Right kidney (tissue), 1 donor: ENCODE results near the gene NR3C2.
"Not testable (repeated sequence)": the region's sequence is repeated elsewhere in the genome, so short reads cannot be mapped to it uniquely, and the experiment has no call there.

Experiments
- DNase-seq: peaks from one replicate; pipeline ENCODE4 v3.0.0-alpha.2; 2016

NR3C2 gene

DNA sequence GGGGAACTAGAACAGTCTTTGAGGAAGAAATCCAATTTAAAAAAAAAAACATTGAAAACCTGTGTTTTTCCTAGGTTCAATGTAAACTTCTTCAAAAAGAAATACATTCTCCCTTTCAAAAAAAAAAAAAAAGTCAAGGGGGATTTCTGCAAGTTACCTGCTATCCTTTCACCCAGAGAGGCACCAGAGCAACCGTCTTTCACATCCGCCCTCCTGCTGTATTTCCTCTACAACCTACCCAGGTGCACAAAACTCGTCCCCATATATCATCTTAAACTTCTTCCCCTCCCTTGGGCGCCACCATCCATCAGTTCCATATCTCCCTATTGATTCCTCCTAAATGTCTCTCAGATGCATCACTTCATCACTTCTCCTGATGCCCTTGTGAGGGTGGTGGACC is 74.5 kb downstream of the NR3C2 start:
- no peak for DNase-seq

DNA sequence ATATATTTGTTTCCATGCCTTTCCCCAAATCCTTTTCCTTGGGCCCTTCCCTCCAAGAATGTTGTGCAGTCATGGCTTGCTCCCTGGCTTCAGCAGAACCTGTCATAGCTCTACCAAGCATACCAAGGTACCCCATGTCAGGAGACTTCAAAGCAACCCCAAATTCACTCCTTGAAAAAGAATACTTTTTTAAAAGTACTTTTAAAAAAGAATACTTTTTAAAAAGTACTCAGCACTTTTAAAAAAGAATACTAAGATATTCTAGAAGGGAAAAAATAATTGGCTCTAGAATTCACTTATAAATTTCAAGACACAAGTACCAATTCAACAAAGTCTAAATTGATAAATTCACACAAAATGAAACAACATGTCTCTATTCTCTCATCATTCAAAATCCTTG is 76.0 kb downstream of the NR3C2 start:
- no peak for DNase-seq

DNA sequence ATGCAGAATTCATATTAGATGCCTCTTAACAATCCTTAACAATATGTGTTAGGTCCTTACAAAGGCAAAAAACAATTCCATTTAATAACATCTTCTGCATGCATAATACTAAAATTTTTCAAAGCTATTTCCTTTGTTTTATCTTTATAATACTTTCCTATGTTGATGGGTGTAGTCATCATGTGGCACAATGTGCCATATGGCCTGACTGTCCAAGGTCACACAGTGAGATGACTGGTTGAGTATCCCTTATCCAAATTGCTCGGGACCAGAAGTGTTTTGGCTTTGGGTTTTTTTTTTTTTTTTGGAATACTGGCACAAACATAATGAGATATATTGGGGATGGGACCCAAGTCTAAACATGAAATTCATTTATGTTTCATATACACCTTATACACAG is 77.7 kb downstream of the NR3C2 start:
- no peak for DNase-seq

DNA sequence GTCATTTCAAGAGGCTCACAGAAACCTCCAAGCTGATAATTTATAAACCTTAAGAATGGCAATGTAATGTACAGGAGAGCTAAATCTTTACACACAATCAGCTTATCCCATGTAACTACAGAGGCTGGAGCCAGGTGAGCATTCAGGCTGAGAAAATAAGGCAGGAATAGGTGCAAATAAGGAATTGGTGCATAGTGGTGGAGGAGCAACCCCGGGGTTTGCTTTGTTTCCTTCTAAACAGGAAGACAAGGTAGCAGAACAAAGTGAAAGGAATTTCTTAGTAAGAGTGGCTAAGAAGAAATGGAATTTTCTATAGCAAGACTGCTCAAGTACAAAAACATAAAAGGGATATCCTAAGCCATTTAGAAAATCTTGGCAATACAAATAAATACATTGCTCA is 82.4 kb downstream of the NR3C2 start:
- no peak for DNase-seq

DNA sequence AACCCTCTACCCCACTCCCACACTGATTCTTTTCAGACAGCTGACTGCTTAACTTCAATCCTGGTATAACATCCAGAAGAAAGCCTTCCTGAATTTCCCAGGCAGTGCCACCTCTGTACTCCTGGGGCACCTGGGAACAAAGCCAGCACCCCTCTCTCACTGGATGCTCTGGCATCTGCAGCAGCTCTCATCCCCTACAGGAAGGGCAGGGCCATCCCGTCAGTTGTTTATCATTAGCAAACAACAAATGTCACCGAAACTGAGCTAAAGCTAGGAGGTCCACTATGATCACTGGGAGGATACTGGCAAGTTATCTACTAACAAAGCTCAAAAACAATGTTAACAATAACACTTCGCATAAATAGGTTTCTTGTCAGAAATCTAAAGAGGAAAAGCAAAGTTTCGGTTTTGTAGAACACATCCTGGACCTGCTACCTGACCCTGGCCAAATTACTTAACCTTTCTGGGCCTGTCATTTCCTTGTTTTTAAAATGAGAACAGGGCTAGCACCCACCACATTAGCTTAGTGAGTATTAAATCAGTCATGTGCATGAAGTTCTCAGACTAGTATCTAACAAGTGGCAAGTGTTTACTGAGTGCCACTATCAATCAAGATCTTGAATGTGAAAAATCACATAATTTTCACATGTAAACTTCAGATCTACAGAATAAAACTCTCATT is 86.6 kb downstream of the NR3C2 start:
- DNase-seq: no peak

DNA sequence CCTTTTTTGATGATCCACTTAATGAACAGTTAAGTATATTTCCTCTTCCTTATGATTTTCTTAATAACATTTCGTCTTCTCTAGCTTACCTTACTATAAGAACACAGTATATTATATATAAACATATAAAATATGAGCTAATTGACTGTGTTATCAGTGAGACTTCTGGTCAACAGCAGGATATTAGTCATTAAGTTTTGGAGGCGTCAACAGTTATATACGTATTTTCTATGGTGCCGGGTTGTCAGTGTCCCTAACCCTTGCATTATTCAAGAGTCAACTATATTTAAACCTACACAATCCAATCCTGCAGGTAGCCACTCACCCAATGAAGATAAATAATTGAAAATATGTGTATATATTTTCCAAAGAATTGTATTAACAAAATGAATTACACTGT is 88.0 kb downstream of the NR3C2 start:
- no peak for DNase-seq

DNA sequence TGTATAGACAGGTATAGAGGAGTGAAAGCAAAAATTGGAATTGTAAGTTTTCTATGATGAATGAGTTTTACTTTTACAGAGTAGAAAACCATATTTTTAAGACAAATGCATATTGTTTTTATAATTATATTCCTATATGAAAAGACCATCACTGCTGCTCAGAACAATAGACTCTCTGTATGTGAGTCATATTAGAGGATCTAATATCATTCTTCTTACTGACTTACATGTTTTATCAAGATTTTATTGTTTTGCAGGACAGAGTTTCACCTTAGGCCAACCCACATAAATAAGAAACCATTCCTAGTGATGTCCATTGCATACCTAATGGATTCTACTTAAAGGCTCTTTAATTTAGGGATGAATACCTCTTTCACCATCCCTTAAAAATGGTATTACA is 88.6 kb downstream of the NR3C2 start:
- no peak for DNase-seq

DNA sequence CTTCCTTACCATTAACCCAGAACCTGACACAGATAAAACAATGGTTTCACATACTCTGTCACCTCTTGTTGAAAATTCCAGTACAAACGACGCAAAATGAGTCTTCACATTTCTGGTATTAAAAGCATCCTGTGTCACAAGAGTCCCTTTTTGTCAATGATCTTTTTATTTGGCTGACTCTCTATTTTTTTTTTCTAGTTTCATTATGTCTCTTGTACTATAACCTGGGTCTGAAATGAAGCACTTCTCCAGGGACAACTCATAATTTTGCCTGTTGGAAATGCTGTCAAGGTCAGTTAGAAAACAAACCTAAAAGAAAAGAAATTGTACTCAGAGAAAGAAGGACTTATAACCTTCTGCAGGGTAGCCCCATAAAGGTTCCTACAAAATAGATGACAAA is 93.1 kb downstream of the NR3C2 start:
- no peak for DNase-seq

DNA sequence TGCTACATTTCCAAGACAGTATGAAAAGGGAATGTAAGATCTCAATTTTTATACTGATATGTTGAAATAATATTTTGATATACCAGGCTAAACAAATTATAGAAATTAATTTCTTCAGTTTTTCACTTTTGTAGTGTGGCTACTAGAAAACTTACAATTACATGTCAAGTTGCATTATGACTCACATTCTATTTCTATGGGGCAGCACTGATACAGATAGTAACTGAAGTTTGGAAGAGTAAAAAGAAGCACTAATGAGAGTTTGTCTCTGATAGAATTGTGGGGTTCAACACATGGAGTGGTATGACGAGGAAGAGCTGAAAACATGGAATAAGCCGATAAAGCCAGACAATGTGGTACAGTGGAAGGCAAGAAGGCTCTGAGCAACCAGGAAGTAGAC is 95.6 kb downstream of the NR3C2 start:
- DNase-seq: no peak

DNA sequence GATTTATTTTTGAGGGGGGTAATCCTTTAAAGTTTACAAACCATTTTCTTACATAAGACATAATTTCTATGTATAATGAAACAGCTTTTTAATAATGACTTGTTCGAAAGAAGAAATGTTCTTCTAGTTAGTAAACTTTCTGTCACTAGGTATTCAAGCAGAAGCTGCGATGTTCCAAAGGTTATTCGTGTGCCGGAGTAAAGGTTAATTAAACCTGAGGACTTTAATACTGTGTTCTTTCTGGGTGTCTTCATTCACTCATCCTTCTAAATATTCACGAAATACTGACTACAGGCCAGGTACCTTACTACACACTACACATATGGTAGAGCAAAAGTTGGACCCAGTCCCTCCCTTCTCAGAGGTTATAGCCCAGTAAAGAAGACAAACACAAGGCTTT is 96.7 kb downstream of the NR3C2 start:
- no peak for DNase-seq

DNA sequence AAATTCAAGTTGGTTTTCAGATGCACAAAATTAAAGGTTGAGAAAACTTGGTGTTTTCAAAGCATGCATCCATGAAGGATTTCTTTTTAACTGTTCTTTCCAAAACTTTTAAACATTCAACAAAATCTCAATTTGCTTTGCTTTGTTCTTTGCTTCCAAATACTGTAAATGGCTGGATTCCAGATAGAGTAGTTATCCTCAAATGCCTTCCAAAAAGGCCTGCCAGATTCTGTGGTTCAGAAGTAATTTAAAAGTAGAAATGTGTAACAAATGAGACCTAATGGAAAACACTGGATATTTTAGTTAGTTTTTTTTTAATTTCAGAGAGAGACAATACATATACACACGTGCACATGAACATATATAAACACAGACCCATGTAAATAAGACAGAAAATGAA is 97.3 kb downstream of the NR3C2 start:
- DNase-seq: no peak

DNA sequence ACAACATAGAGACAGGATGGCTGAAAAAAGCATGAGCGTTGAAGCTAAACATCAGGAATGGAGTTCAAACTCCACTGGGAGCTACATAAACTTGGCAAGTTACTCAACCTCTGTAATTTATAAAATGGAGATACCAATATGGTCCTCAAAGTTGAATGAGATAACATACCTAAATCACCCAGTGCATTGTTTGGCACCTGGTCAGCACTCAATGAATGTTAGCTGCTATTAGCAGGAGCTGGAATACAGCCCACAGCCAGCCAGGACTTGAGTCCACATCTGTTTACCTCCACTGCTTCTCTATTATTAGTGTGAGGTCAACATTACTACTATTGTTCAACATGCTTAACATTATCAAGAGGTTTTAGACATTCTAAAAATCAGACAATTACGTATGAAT is 97.9 kb downstream of the NR3C2 start:
- DNase-seq: no peak

DNA sequence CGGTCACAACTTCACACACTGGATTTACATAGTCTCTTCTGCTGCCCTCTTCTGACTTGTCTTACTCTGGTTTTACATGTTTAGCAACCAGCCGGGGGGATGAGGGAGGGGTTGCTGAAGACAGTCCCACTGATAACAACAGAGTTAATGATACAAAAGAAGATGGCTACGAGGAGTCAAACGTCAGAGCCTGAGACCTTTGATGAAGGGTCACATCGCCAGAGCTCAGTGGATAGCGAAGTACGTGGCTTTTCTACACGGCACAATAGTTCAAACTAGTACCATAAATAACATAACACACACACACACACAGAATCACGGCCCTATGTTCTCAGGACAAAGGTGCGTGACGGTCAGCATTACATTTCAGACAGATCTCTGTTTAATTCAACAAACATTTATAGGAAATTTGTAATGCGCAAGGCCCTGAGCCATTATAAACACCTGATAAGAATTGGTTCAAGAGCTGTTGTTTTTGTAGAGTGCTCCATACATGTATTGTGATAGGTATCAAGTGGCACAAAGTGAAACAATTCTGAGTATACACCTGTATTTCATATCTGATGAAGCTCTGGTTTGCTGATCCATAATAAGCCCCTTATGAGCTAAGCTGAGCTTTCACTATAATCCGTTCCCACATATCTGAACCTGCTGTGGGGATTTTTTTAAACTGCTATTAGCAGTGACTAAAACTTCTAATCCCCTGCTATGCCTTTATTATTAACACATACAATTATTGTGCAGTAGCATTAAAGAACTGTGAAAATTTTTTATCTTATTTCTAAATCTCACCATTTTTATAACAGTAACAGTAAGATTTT is 100.0 kb downstream of the NR3C2 start:
- no peak for DNase-seq

DNA sequence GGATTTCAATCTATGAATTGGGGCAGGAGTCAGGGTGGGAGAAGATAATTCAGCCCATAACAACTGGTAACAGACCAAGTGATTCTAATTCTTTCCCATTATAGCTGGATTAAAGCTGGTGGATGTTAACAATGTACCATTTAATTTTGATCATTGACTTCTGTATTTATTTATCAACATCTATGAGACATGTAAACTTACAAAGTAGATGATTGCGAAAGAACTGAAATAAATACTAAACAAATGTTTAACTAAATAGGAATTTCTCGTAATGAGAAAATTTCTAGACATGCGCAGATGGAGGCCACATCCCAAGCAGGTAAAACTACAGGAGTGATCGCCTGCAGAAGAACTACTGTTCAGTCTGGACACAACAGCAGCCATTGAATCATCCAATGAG is 107.1 kb downstream of the NR3C2 start:
- DNase-seq: no peak

DNA sequence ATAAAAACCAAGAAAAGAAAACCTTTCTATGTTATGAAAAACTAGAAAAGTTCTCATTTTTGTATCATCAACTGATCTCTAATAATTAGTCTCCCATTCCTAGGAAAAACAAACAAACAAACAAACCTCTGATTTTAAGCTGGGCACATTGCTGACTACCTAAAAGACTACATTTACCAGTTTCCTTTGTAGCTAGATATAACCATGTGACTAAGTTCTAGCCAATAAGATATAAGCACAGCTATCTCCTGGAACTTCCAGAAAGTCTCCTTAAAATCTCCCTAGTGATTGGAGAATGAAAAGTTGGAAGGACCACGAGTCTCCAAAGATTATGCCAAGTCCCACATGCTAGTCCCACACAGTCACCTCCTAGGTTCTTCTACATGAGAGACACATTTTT is 108.9 kb downstream of the NR3C2 start:
- DNase-seq: no peak

DNA sequence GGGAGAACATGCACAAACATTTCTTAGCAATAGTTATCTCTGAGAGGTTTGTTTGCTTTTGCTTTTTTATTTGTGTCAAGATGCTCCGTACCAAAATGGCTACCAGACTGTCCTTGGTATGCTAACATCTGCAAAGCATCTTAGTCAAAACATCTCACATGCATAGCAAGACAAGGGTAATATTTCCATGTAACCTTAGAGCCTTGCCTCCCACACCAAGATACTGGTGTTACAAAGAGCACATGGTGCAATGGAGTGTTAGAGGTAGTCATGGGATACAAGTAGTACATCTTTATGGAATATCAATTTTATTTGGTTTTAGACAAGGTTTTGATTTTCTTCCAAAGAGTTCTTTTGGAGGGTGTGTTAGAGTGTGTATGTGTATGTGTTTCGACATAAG is 109.7 kb downstream of the NR3C2 start:
- no peak for DNase-seq

DNA sequence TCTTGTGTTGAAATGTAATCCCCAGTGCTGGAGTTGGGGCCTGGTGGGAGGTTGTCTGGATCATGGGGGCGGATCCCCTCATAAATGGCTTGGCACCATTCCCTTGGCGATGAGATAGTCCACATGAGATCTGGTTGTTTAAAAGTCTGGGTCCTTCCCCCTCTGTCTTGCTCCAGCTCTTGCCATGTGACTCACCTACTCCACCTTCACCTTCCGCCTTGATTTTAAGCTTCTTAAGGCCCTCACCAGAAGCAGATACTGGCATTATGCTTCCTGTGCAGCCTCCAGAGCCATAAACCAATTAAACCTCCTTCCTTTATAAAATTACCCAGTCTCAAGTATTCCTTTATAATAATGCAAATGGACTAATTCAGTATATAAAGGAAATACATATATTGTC is 111.5 kb downstream of the NR3C2 start:
- DNase-seq: no peak

DNA sequence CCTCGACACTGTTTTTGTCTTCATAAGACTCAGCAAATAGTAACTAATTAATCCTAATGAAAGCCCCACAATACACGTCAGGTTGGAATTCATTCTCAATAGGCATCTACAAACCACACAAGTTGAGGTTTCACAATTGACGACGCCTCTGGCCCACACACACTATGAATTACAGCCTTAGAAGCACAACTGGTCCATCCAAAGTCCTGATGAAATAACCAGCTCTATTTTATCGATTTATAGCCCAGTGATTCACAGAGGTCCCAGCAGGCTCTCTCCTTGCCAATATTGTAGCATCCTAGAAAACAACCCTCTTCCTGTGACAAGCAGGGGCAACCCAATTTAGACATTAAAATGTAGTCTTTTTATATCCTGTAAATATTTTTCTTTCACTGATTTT is 112.1 kb downstream of the NR3C2 start:
- DNase-seq: no peak

DNA sequence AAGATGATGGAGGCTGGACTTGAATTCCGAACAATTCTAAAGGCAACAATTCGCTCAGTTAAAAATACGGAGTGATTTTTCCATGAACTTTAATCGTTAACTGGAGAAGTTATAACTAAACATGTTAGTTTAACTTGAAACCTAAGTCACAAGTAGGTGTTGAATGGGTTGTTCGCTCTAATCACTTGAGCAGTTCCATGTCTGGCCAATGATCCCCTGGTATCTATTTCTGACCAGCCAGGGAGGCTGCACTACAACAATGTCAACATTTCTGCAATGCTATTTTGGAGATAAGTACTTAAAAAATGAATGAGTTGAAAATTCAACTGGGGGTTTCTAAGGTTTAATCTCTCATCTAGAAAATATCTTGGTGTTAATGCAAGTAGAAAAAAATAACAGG is 112.5 kb downstream of the NR3C2 start:
- no peak for DNase-seq

DNA sequence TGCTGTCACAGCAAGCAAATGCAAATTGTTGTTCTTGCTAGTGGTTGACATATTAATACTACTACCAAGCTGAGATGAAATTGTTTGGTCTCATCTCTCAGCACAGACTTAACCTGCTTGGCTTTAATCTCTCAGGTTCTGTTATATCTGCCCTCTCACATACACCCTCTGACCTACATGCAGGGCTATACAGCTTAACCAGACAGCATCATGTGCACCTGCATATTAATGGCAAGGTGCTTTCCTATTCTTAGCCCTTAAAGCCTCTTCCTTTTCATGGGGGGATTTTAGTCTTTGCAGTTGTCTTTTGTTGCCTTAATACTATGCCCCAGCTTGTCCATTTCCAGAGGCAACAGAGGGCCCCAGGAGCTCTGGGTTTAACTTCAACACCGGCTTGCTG is 114.5 kb downstream of the NR3C2 start:
- no peak for DNase-seq

DNA sequence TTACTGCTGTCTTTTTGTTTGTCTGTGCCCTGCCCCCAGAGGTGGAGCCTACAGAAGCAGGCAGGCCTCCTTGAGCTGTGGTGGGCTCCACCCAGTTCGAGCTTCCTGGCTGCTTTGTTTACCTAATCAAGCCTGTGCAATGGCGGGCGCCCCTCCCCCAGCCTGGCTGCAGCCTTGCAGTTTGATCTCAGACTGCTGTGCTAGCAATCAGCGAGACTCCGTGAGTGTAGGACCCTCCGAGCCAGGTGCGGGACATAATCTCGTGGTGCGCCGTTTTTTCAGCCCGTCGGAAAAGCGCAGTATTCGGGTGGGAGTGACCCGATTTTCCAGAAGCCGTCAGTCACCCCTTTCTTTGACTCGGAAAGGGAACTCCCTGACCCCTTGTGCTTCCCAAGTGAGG is 118.9 kb downstream of the NR3C2 start:
- DNase-seq: not testable (repeated sequence)

DNA sequence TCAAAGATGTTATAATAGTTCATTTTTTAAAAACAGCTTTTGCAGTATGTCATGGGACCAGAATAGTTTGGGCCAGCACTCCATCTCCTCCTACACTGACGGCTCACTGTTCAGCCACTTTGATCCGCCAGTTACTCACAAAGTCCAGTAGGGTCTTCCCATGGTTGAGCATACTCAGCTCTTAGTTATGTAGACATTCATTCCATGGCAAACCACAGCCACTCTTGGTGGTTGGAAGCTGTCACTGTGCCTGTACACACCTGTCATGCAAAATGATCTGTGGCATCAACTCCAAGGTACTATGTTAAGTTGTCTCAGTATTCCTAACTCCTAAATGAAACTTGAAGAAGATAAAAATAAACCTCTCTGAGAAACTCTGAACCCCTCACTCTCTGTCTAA is 127.2 kb downstream of the NR3C2 start:
- DNase-seq: no peak

DNA sequence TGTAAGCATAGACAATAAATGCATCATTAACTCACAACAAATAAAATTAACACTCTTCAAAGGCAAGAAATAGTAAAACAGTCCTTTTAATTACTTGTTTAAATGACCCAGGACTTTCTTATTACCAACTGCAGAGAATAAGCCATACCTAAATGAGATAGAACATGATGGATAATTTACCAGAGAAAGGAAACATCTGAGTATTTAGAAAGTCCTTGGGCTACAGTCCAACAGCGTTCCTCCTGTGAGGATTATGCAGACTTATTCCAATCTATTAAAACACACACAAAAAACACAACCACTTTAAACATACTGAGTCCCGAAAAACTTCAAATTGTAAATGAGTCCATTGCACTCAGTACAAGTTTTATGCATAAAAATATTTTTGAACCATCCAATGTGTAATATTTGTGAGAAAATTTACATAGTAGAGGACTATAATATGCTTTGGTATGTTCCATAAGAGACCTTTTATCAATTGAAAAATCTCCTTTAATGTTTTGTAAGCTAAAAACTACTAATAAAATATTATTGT is 129.2 kb downstream of the NR3C2 start:
- no peak for DNase-seq

DNA sequence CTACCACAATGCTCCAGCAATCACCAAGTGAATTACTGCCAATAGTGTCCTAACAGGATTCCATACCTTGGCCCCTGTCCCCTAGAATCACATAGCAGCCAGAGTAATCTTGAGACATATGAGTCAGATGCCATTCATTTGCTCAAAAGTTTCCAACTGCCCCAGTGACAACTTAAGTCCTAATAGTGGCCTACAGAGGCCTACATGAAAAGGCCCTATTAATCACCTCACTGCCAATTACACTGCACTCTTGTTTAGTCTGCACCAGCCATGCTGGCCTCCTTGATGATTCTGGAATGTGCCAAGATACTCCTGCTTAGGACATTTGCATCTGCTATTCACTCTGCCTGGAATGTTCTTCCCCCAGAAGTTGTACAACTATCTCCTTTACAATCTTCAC is 130.7 kb downstream of the NR3C2 start:
- DNase-seq: no peak
